Sigmoid colon (tissue), 4 donors: ENCODE results near the gene FSTL1.

Experiments used
- CTCF ChIP-seq, 4 experiments: fragments of 450-650 bp in 3 of 4; fragments of 200-600 bp in 1 of 4; IDR thresholded peaks; one replicate each; pipeline ENCODE4 v1.5.1; 2016 to 2019; ENCODE audit warnings: antibody characterized with exemption in 4 of 4, mild to moderate bottlenecking in 3 of 4, moderate library complexity in 2 of 4
- POLR2AphosphoS5 ChIP-seq, 4 donors: sonication (generic); formaldehyde crosslinking; IDR thresholded peaks; one replicate each; pipeline ENCODE4 v1.6.1; 2017; ENCODE audit warnings: antibody characterized with exemption in 4 of 4

- TF ChIP-seq CTCF (IDR thresholded peaks at IDR 0.05) (no peak), POLR2AphosphoS5 (IDR thresholded peaks at IDR 0.05) (no peak)
Observed at GRCh38 chr3:120437559-120437958, 13.2 kb downstream of the FSTL1 start.
